GM12891 (cell line): ENCODE data around the gene SPAG16.
A peak's percentile ranks its signal among the peaks of the same experiment; 100 is the strongest.
"Not testable (repeated sequence)": the region's sequence is repeated elsewhere in the genome, so short reads cannot be mapped to it uniquely, and the experiment has no call there.

Source experiments
- DNase-seq: peaks from one replicate; pipeline ENCODE4 v3.0.0; 2011; ENCODE audit warnings: low spot score; ENCODE audit not compliant: insufficient read length
- FAIRE-seq: peaks from 2 replicates; lab custom pipeline; 2011; peaks lifted over from hg19 to GRCh38; lab: Jason Lieb, UNC
- PAX5 ChIP-seq: IDR thresholded peaks from 2 replicates; pipeline ENCODE4 v1.6.1; 2011; ENCODE audit warnings: low read length, moderate library complexity, mild to moderate bottlenecking; ENCODE audit not compliant: insufficient read depth, severe bottlenecking
- POLR2A ChIP-seq: IDR thresholded peaks from 2 replicates; pipeline ENCODE4 v1.6.1; 2011; ENCODE audit warnings: low read depth, low read length, control low read depth
- POLR2AphosphoS5 ChIP-seq: IDR thresholded peaks from 2 replicates; pipeline ENCODE4 v1.6.1; 2011; ENCODE audit warnings: low read depth, low read length, control low read depth
- POU2F2 ChIP-seq: IDR thresholded peaks from 2 replicates; pipeline ENCODE4 v1.6.1; 2011; ENCODE audit warnings: low read depth, mild to moderate bottlenecking, control low read depth, low read length, moderate library complexity
- SPI1 ChIP-seq: IDR thresholded peaks from 2 replicates; pipeline ENCODE4 v1.6.1; 2011; ENCODE audit warnings: low read depth, low read length, control low read depth
- TAF1 ChIP-seq: IDR thresholded peaks from 2 replicates; pipeline ENCODE4 v1.6.1; 2011; ENCODE audit warnings: low read depth, low read length, control low read depth

Gene SPAG16

GRCh38 chr2:213710164-213710563, 425.9 kb downstream of the SPAG16 start:
- FAIRE-seq: no peak
- no peak for TF ChIP-seq POU2F2
- TF ChIP-seq PAX5: no peak
- TF ChIP-seq SPI1: no peak
- TF ChIP-seq POLR2A: no peak
- no peak for TF ChIP-seq POLR2AphosphoS5
- no peak for TF ChIP-seq TAF1
- no peak for DNase-seq

GRCh38 chr2:213718411-213718810, 434.1 kb downstream of the SPAG16 start:
- FAIRE-seq, DNase-seq: not testable (repeated sequence)

GRCh38 chr2:213722565-213722964, 438.3 kb downstream of the SPAG16 start:
- FAIRE-seq (no peak), DNase-seq (no peak)
- TF ChIP-seq SPI1 (no peak), POLR2A (no peak)

GRCh38 chr2:213723041-213723560, 438.8 kb downstream of the SPAG16 start:
- TF ChIP-seq POLR2A: no peak
- TF ChIP-seq TAF1: no peak
- TF ChIP-seq POU2F2: no peak
- TF ChIP-seq SPI1: no peak
- no peak for TF ChIP-seq PAX5
- no peak for TF ChIP-seq POLR2AphosphoS5
- DNase-seq (no peak), FAIRE-seq (no peak)

GRCh38 chr2:213723707-213724106, 439.4 kb downstream of the SPAG16 start:
- DNase-seq (no peak), FAIRE-seq (no peak)
- TF ChIP-seq PAX5 (no peak), SPI1 (no peak), POU2F2 (no peak), POLR2A (no peak), POLR2AphosphoS5 (no peak), TAF1 (no peak)

GRCh38 chr2:213726101-213726500, 441.8 kb downstream of the SPAG16 start:
- no peak for FAIRE-seq

GRCh38 chr2:213733893-213734292, 449.6 kb downstream of the SPAG16 start:
- peak; percentile 40 for FAIRE-seq
- no peak for TF ChIP-seq SPI1
- TF ChIP-seq POLR2AphosphoS5: no peak
- TF ChIP-seq POLR2A: no peak
- TF ChIP-seq TAF1: no peak
- no peak for TF ChIP-seq PAX5
- TF ChIP-seq POU2F2: no peak
- DNase-seq: no peak

More at GRCh38 chr2:213726101-213726500, 441.8 kb downstream of the SPAG16 start:
- DNase-seq: no peak
- TF ChIP-seq POLR2AphosphoS5: no peak
- TF ChIP-seq POU2F2: no peak
- no peak for TF ChIP-seq TAF1
- no peak for TF ChIP-seq SPI1
- no peak for TF ChIP-seq PAX5
- TF ChIP-seq POLR2A: no peak

GRCh38 chr2:213740453-213740852, 456.2 kb downstream of the SPAG16 start:
- TF ChIP-seq SPI1: no peak
- TF ChIP-seq TAF1: no peak
- no peak for TF ChIP-seq POU2F2
- TF ChIP-seq POLR2AphosphoS5: no peak
- TF ChIP-seq POLR2A: no peak
- TF ChIP-seq PAX5: no peak
- FAIRE-seq: peak; percentile 20
- DNase-seq: no peak

- TF ChIP-seq POLR2AphosphoS5 (no peak), SPI1 (peak; percentile 57)
- DNase-seq: no peak
- no peak for FAIRE-seq
Observed at GRCh38 chr2:213751446-213751845, 467.2 kb downstream of the SPAG16 start.

- no peak for FAIRE-seq
- TF ChIP-seq POLR2AphosphoS5 (no peak), POU2F2 (no peak), PAX5 (no peak), SPI1 (no peak), TAF1 (no peak), POLR2A (no peak)
- no peak for DNase-seq
Observed at GRCh38 chr2:213752575-213752974, 468.3 kb downstream of the SPAG16 start.

GRCh38 chr2:213757525-213757924, 473.3 kb downstream of the SPAG16 start:
- DNase-seq (no peak), FAIRE-seq (no peak)
- no peak for TF ChIP-seq POLR2AphosphoS5
- no peak for TF ChIP-seq POU2F2
- no peak for TF ChIP-seq PAX5
